ES-I3 (cell line): ENCODE results near the gene NXPH2.
A peak's percentile ranks its signal among the peaks of the same experiment; 100 is the strongest.

Experiments
- H3K36me3 ChIP-seq: 2 replicates; pipeline ENCODE4 v1.6.1; 2013; ENCODE audit warnings: mild to moderate bottlenecking, low read length, control low read depth, moderate library complexity; ENCODE audit not compliant: insufficient read depth
- H3K4me1 ChIP-seq: 2 replicates; pipeline ENCODE4 v1.6.1; 2013; ENCODE audit warnings: mild to moderate bottlenecking, control low read depth, low read length; ENCODE audit not compliant: insufficient read depth
- H3K9ac ChIP-seq: 2 replicates; pipeline ENCODE4 v1.6.1; 2013; ENCODE audit warnings: low read depth, mild to moderate bottlenecking, low read length, moderate library complexity
- H3K9me3 ChIP-seq: 2 replicates; pipeline ENCODE4 v1.6.1; 2013; ENCODE audit warnings: mild to moderate bottlenecking, low read length, moderate library complexity; ENCODE audit not compliant: control insufficient read depth, insufficient read depth

NXPH2 gene

GRCh38 chr2:138779781-138780445 is at the start of gene NXPH2:
Gene NXPH2, minus strand, starts transcription at chr2:138780390. Its CDS starts 149 bp downstream, at chr2:138780241.
- Histone ChIP-seq H3K4me1 (peaks cover 8% of the 10 kb centered on the region; the same call in 1 of the 2 replicates), H3K36me3 (no peaks in the 10 kb centered on the region), H3K9me3 (no peaks in the 10 kb centered on the region), H3K9ac (peak within 1 kb of the TSS; percentile 41)

GRCh38 chr2:138829326-138829919 is 49.2 kb upstream of the NXPH2 start:
- no peaks in the 10 kb centered on the region for H3K36me3 ChIP-seq
- no peak overlapping the region for H3K9ac ChIP-seq

GRCh38 chr2:138827426-138828054 is 47.4 kb upstream of the NXPH2 start:
- Histone ChIP-seq H3K4me1 (no peaks in the 10 kb centered on the region; the same call in 1 of the 2 replicates), H3K36me3 (no peaks in the 10 kb centered on the region), H3K9ac (no peak overlapping the region), H3K9me3 (no peaks in the 10 kb centered on the region)

More at GRCh38 chr2:138829326-138829919, 49.2 kb upstream of the NXPH2 start:
- H3K4me1 ChIP-seq = no peaks in the 10 kb centered on the region
- H3K9me3 ChIP-seq = no peaks in the 10 kb centered on the region

- H3K9ac ChIP-seq = no peak overlapping the region
- no peaks in the 10 kb centered on the region for H3K36me3 ChIP-seq
- H3K9me3 ChIP-seq = no peaks in the 10 kb centered on the region
- no peaks in the 10 kb centered on the region; the same call in 1 of the 2 replicates for H3K4me1 ChIP-seq
Measured at GRCh38 chr2:138823666-138824065, 43.5 kb upstream of the NXPH2 start.

- H3K36me3 ChIP-seq = no peaks in the 10 kb centered on the region
- H3K9ac ChIP-seq = no peak overlapping the region
Measured at GRCh38 chr2:138819964-138820363, 39.8 kb upstream of the NXPH2 start.

GRCh38 chr2:138818556-138818955 is 38.4 kb upstream of the NXPH2 start:
- H3K9ac ChIP-seq = no peak overlapping the region
- H3K4me1 ChIP-seq = no peaks in the 10 kb centered on the region; the same call in 1 of the 2 replicates
- no peaks in the 10 kb centered on the region for H3K9me3 ChIP-seq
- no peaks in the 10 kb centered on the region for H3K36me3 ChIP-seq

More at GRCh38 chr2:138819964-138820363, 39.8 kb upstream of the NXPH2 start:
- Histone ChIP-seq H3K4me1 (no peaks in the 10 kb centered on the region; the same call in 1 of the 2 replicates), H3K9me3 (no peaks in the 10 kb centered on the region)

- no peaks in the 10 kb centered on the region for H3K4me1 ChIP-seq
- H3K9me3 ChIP-seq = no peaks in the 10 kb centered on the region
- no peaks in the 10 kb centered on the region for H3K36me3 ChIP-seq
- no peak overlapping the region for H3K9ac ChIP-seq
Measured at GRCh38 chr2:138814123-138814898, 34.1 kb upstream of the NXPH2 start.

- Histone ChIP-seq H3K36me3 (no peaks in the 10 kb centered on the region), H3K4me1 (no peaks in the 10 kb centered on the region), H3K9me3 (no peaks in the 10 kb centered on the region), H3K9ac (no peak overlapping the region)
Measured at GRCh38 chr2:138811431-138811830, 31.2 kb upstream of the NXPH2 start.

GRCh38 chr2:138794724-138795123 is 14.5 kb upstream of the NXPH2 start:
- Histone ChIP-seq H3K4me1 (no peaks in the 10 kb centered on the region), H3K9ac (no peak overlapping the region), H3K36me3 (no peaks in the 10 kb centered on the region), H3K9me3 (no peaks in the 10 kb centered on the region)

GRCh38 chr2:138787053-138787666 is 7.0 kb upstream of the NXPH2 start:
- Histone ChIP-seq H3K36me3 (no peaks in the 10 kb centered on the region), H3K9me3 (no peaks in the 10 kb centered on the region), H3K4me1 (no peaks in the 10 kb centered on the region), H3K9ac (no peak overlapping the region)

GRCh38 chr2:138782383-138782782 is 2.2 kb upstream of the NXPH2 start:
- Histone ChIP-seq H3K4me1 (peaks cover 6% of the 10 kb centered on the region; the same call in 1 of the 2 replicates), H3K9ac (no peak overlapping the region)

GRCh38 chr2:138780908-138781307 is 718 bp upstream of the NXPH2 start:
- no peaks in the 10 kb centered on the region for H3K36me3 ChIP-seq
- peaks cover 8% of the 10 kb centered on the region; the same call in 1 of the 2 replicates for H3K4me1 ChIP-seq
- peak overlapping the region; percentile 41; the same call in 1 of the 2 replicates for H3K9ac ChIP-seq
- no peaks in the 10 kb centered on the region for H3K9me3 ChIP-seq

More at GRCh38 chr2:138782383-138782782, 2.2 kb upstream of the NXPH2 start:
- H3K9me3 ChIP-seq = no peaks in the 10 kb centered on the region
- no peaks in the 10 kb centered on the region for H3K36me3 ChIP-seq

GRCh38 chr2:138780446-138780880 is 273 bp upstream of the NXPH2 start:
- Histone ChIP-seq H3K4me1 (peaks cover 8% of the 10 kb centered on the region; the same call in 1 of the 2 replicates), H3K9me3 (no peaks in the 10 kb centered on the region), H3K9ac (peak overlapping the region; percentile 41; the same call in 1 of the 2 replicates), H3K36me3 (no peaks in the 10 kb centered on the region)

- Histone ChIP-seq H3K4me1 (peaks cover 8% of the 10 kb centered on the region; the same call in 1 of the 2 replicates), H3K36me3 (no peaks in the 10 kb centered on the region), H3K9ac (peak overlapping the region; percentile 41), H3K9me3 (no peaks in the 10 kb centered on the region)
Measured at GRCh38 chr2:138779406-138779780, 797 bp downstream of the NXPH2 start.
